K562 (cell line): ENCODE measurements around the gene DNAH17. TPM values are rescaled to one million over a fixed set of nuclear protein-coding genes. Genes with fewer than 3 reads are reported as not detected.

Source experiments
- ATAC-seq: fragments of 200-7000 bp; cut with Tn5 transposase; 3 replicates; pipeline ENCODE4 v1.9.1; 2020; ENCODE audit warnings: moderate library complexity
- BruUV-seq: library from RNA; stranded (reverse); fragments of 400-500 nt; replicated peaks from 2 replicates; lab custom pipeline; 2021; lab: Mats Ljungman, UMichigan
- CTCF ChIA-PET: fragments of 300-600 bp; formaldehyde crosslinking; extraction: SDS; loops from one replicate; lab custom pipeline; 2021; ENCODE audit warnings: low intra/inter-chr PET ratio; lab: Yijun Ruan, JAX
- POLR2A ChIA-PET: fragments of 300-600, 350-650 bp; sonication (Branson Sonifier 250); formaldehyde crosslinking; extraction: SDS; loops from one replicate; lab custom pipeline; 2021; ENCODE audit warnings: antibody characterized with exemption, inconsistent platforms; lab: Yijun Ruan, JAX
- DNase-seq, 4 experiments: peaks; one replicate each; pipeline versions ENCODE4 v3.0.0 to v3.0.0-alpha.2; 2011 to 2018; ENCODE audit warnings: low spot score in 3 of 4, mixed read lengths in 3 of 4; ENCODE audit errors: extremely low read depth in 1 of 4
- FAIRE-seq: peaks from 2 replicates; lab custom pipeline; 2011; peaks lifted over from hg19 to GRCh38; lab: Jason Lieb, UNC
- H2AFZ ChIP-seq: 2 replicates; pipeline ENCODE4 v1.6.0; 2011; ENCODE audit warnings: low read depth, low read length, control low read depth, inconsistent platforms
- H3K27ac ChIP-seq: fragments of 200-600 bp; 3 replicates; pipeline ENCODE4 v1.8.0; 2011; ENCODE audit warnings: low read depth, mild to moderate bottlenecking, control low read depth, inconsistent platforms, low read length, moderate library complexity, mixed read lengths; ENCODE audit errors: extremely low read depth
- H3K27me3 ChIP-seq, 2 experiments: fragments of 300-600 bp in 1 of 2; 2 replicates in 1 of 2; 3 replicates in 1 of 2; pipeline versions ENCODE4 v1.6.0 to v1.8.0; 2011; ENCODE audit warnings: inconsistent platforms in 2 of 2, low read length in 2 of 2, mild to moderate bottlenecking in 1 of 2, mixed read lengths in 1 of 2, moderate library complexity in 1 of 2; ENCODE audit not compliant: control insufficient read depth in 2 of 2, insufficient read depth in 2 of 2
- H3K36me3 ChIP-seq: fragments of 300-600 bp; 3 replicates; pipeline ENCODE4 v1.8.0; 2011; ENCODE audit warnings: mild to moderate bottlenecking, low read length, inconsistent platforms; ENCODE audit not compliant: control insufficient read depth, insufficient read depth
- H3K4me1 ChIP-seq, 2 experiments: fragments of 200-600 bp in 1 of 2; replicated peaks in 1 of 2; 2 replicates in 1 of 2; 3 replicates in 1 of 2; pipeline versions ENCODE4 v1.5.1 to v1.8.0; 2011; ENCODE audit warnings: inconsistent platforms in 2 of 2, low read length in 2 of 2, mild to moderate bottlenecking in 1 of 2, mixed read lengths in 1 of 2, moderate library complexity in 1 of 2; ENCODE audit not compliant: control insufficient read depth in 2 of 2, insufficient read depth in 2 of 2
- H3K4me2 ChIP-seq: 2 replicates; pipeline ENCODE4 v1.6.1; 2011; ENCODE audit warnings: low read length, control low read depth, inconsistent platforms, mixed read lengths; ENCODE audit not compliant: insufficient read depth
- H3K4me3 ChIP-seq: fragments of 200-600 bp; sonication (generic), shearing (Covaris generic); 2 replicates; pipeline ENCODE4 v1.5.1; 2016; ENCODE audit warnings: control low read depth, inconsistent platforms
- H3K79me2 ChIP-seq: fragments of 200-600 bp; 3 replicates; pipeline ENCODE4 v1.8.0; 2011; ENCODE audit warnings: low read length, inconsistent platforms; ENCODE audit not compliant: control insufficient read depth, insufficient read depth
- H3K9ac ChIP-seq, 2 experiments: 2 replicates each; pipeline versions ENCODE4 v1.6.0 to v1.6.1; 2011; ENCODE audit warnings: low read depth in 2 of 2, low read length in 2 of 2, control low read depth in 1 of 2, inconsistent platforms in 1 of 2, mild to moderate bottlenecking in 1 of 2, mixed read lengths in 1 of 2; ENCODE audit not compliant: insufficient read depth in 1 of 2
- H3K9me1 ChIP-seq: one replicate; pipeline ENCODE4 v1.6.0; 2011; ENCODE audit warnings: inconsistent platforms, mild to moderate bottlenecking, low read length, moderate library complexity; ENCODE audit not compliant: control insufficient read depth, insufficient read depth
- H3K9me3 ChIP-seq: replicated peaks from 2 replicates; pipeline ENCODE4 v1.5.1; 2011; ENCODE audit warnings: low read depth, low read length, inconsistent platforms; ENCODE audit not compliant: control insufficient read depth, insufficient read depth
- H4K20me1 ChIP-seq: replicated peaks from 2 replicates; pipeline ENCODE4 v1.6.1; 2011; ENCODE audit warnings: low read length, inconsistent platforms, mixed read lengths; ENCODE audit not compliant: control insufficient read depth, insufficient read depth
- CXXC5 ChIP-seq: fragments of 250-450 bp; sonication (Bioruptor Pico); IDR thresholded peaks from 2 replicates; pipeline ENCODE4 v1.8.0; 2022; ENCODE audit warnings: inconsistent platforms, mild to moderate bottlenecking, moderate library complexity
- EGR1 ChIP-seq: fragments of 450-650 bp; conservative IDR thresholded peaks from 2 replicates; pipeline ENCODE4 v1.6.1; 2017; ENCODE audit warnings: mild to moderate bottlenecking
- ESRRA ChIP-seq: fragments of 450-650 bp; IDR thresholded peaks from 2 replicates; pipeline ENCODE4 v1.6.1; 2014; ENCODE audit warnings: low read depth, mild to moderate bottlenecking, moderate library complexity, borderline replicate concordance
- POLR2G ChIP-seq: fragments of 200-400 bp; formaldehyde crosslinking; IDR thresholded peaks from 2 replicates; pipeline ENCODE4 v1.6.1; 2017; ENCODE audit warnings: low read depth, mild to moderate bottlenecking, antibody characterized with exemption, low read length, moderate library complexity
- PRMT5 ChIP-seq: sonication (generic); formaldehyde crosslinking; IDR thresholded peaks from 2 replicates; pipeline ENCODE4 v1.5.0; 2020; ENCODE audit warnings: missing genetic modification reagents
- RAD21 ChIP-seq, 2 experiments: fragments of 250-450 bp in 1 of 2; fragments of 450-650 bp in 1 of 2; sonication (Bioruptor Pico) in 1 of 2; formaldehyde crosslinking in 1 of 2; IDR thresholded peaks in 1 of 2; conservative IDR thresholded peaks in 1 of 2; 2 replicates each; pipeline versions ENCODE4 v1.4.0 to v1.8.0; 2020 to 2022; ENCODE audit warnings: mild to moderate bottlenecking in 2 of 2, moderate library complexity in 1 of 2
- SRSF3 ChIP-seq: fragments of 200-400 bp; formaldehyde crosslinking; IDR thresholded peaks from 2 replicates; pipeline ENCODE4 v1.6.1; 2016; ENCODE audit warnings: mild to moderate bottlenecking, low read length, moderate library complexity; ENCODE audit not compliant: insufficient read depth
- SRSF7 ChIP-seq: fragments of 200-400 bp; formaldehyde crosslinking; optimal IDR thresholded peaks from 2 replicates; pipeline ENCODE3; 2017; ENCODE audit warnings: mild to moderate bottlenecking, low read depth, low read length
- ZNF217 ChIP-seq: sonication (generic); formaldehyde crosslinking; IDR thresholded peaks from 2 replicates; pipeline ENCODE4 v1.8.0; 2022; ENCODE audit warnings: mild to moderate bottlenecking, missing genetic modification reagents
- ZNF77 ChIP-seq: fragments of 250-450 bp; sonication (Bioruptor Pico); IDR thresholded peaks from 2 replicates; pipeline ENCODE4 v1.5.0; 2020
- WGBS: fragments of 100-300 bp; shearing (Covaris generic); methylation state at CpG from one replicate; pipeline ENCODE4 v1.1.6; 2016; ENCODE audit warnings: low coverage, mixed read lengths; ENCODE audit not compliant: insufficient coverage; ENCODE audit errors: missing lambda C conversion rate; 5-methylcytosine and 5-hydroxymethylcytosine counted together
- in situ Hi-C: fragments of 300-500 bp; cut with MboI; formaldehyde crosslinking; loops from 4 replicates; pipeline ENCODE4 v1.15.0; 2018; ENCODE audit warnings: inconsistent platforms, mixed read lengths
- intact Hi-C: fragments of 100-400 bp; cut with micrococcal nuclease; formaldehyde crosslinking; loops from 2 replicates; pipeline ENCODE4 v1.14.2; 2022
- polyA plus RNA-seq, 8 experiments: library from polyadenylated mRNA; depleted of rRNA in 4 of 8; stranded (reverse) in 5 of 8; unstranded in 3 of 8; fragments of >200 nt; fragmentation: Nextera tagmentation in 2 of 8; fragmentation: Illumina TruSeq in 1 of 8; extraction: Ambion mirVana in 2 of 8; extraction: Trizol in 1 of 8; gene quantifications; 2 replicates each; pipeline versions ENCODE4 v1.2.1 to v1.2.3, GENCODE V29; 2011 to 2014; ENCODE audit warnings: inconsistent platforms in 1 of 8, missing spikeins in 1 of 8
- total RNA-seq, 7 experiments: library from RNA; depleted of rRNA in 6 of 7; stranded (reverse); fragments of >200 nt in 6 of 7; fragmentation: Illumina TruSeq in 2 of 7; extraction: Trizol in 2 of 7; gene quantifications; 2 replicates each; pipeline versions ENCODE4 v1.2.1 to v1.2.3, GENCODE V29; 2011 to 2021; ENCODE audit warnings: low replicate concordance in 1 of 7
- TF ChIP-seq, protein P1 (sequence below), 3 experiments: IDR thresholded peaks in 2 of 3; conservative IDR thresholded peaks in 1 of 3; 2 replicates each; pipeline ENCODE4 v1.5.1; 2011 to 2012; ENCODE audit warnings: low read length in 3 of 3, mild to moderate bottlenecking in 3 of 3, control low read depth in 2 of 3, improper control_type of control experiment in 1 of 3, inconsistent platforms in 1 of 3, low read depth in 1 of 3, mixed read lengths in 1 of 3, moderate library complexity in 1 of 3; ENCODE audit not compliant: insufficient read depth in 2 of 3
- TF ChIP-seq, protein P2 (sequence below): sonication (generic); formaldehyde crosslinking; IDR thresholded peaks from 2 replicates; pipeline ENCODE4 v1.8.0; 2022; ENCODE audit warnings: missing genetic modification reagents, mild to moderate bottlenecking, borderline replicate concordance
- TF ChIP-seq, protein P3 (sequence below): fragments of 250-450 bp; sonication (Bioruptor Pico); IDR thresholded peaks from 2 replicates; pipeline ENCODE4 v1.5.0; 2021; ENCODE audit warnings: mild to moderate bottlenecking, borderline replicate concordance

Gene DNAH17
- total and polyA plus RNA-seq, 9 of the 15 experiments (the other 6 are each of a cell fraction or from before 2014, with no cell fraction given), result under 0.01 to 0.06 (median 0.03) TPM; not detected in 5

DNA sequence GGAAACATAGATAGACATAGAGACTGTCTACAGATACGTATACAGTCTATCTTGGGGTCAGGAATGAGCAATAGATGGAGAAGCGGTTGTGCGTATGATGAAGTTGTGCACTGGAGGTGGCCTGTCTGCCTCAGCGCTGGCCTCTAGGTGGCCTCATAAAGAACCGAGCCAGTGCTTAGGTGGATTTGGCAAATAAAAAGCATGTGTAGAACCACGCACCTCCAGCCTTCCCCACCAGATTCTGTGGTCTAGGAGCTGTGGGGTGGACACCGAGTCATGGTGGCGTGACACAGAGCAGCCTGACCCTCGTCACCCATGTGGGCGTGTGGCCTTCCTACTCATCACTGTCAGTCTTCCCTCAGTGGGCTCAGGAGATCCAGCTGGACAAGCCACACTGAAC, 164.8 kb downstream of the DNAH17 start:
- Histone ChIP-seq H3K79me2 (peaks cover 34% of the 10 kb centered on the region), H3K4me2 (no peak overlapping the region; the same call in 1 of the 2 replicates), H3K4me1 (peaks cover 38 to 45% of the 10 kb centered on the region in 2 experiments), H3K9me3 (no peaks in the 10 kb centered on the region), H3K27me3 (no peaks in the 10 kb centered on the region), H3K9ac (peak overlapping the region in 1 of 2 experiments; percentile 3; a peak in 1 of 4 replicates), H4K20me1 (peaks cover 52% of the 10 kb centered on the region), H2AFZ (no peak overlapping the region), H3K27ac (no peak overlapping the region; the same call in 2 of the 3 replicates), H3K36me3 (peaks cover 78% of the 10 kb centered on the region; the same call in 2 of the 3 replicates), H3K9me1 (peaks cover 4% of the 10 kb centered on the region), H3K4me3 (no peak overlapping the region)
- CTCF ChIA-PET, result no interaction called here
- FAIRE-seq (peak; percentile 77), ATAC-seq (peak; percentile 83), DNase-seq (peak; percentile 57 to 64 (median 58))
- in situ Hi-C loops, result no loop called here
- BruUV-seq, result no TSS peak
- intact Hi-C loops, result no loop called here
- whole genome bisulfite sequencing, result 75% methylated on average over 10 of the region's 10 CpGs
- POLR2A ChIA-PET, result no interaction called here
- peak; percentile 27; the same call in 1 of the 2 replicates for TF ChIP-seq POLR2G
- TF ChIP-seq ESRRA, result no peak
- no peak for TF ChIP-seq ZNF77 (CRISPR knock-in tag)
- no peak for TF ChIP-seq PRMT5
- TF ChIP-seq, protein P1, sequence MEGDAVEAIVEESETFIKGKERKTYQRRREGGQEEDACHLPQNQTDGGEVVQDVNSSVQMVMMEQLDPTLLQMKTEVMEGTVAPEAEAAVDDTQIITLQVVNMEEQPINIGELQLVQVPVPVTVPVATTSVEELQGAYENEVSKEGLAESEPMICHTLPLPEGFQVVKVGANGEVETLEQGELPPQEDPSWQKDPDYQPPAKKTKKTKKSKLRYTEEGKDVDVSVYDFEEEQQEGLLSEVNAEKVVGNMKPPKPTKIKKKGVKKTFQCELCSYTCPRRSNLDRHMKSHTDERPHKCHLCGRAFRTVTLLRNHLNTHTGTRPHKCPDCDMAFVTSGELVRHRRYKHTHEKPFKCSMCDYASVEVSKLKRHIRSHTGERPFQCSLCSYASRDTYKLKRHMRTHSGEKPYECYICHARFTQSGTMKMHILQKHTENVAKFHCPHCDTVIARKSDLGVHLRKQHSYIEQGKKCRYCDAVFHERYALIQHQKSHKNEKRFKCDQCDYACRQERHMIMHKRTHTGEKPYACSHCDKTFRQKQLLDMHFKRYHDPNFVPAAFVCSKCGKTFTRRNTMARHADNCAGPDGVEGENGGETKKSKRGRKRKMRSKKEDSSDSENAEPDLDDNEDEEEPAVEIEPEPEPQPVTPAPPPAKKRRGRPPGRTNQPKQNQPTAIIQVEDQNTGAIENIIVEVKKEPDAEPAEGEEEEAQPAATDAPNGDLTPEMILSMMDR (IDR thresholded peaks at IDR 0.05 in 2 of 3, conservative IDR thresholded peaks at IDR 0.05 in 1 of 3; ENCODE audit: insufficient read depth in 2 of 3, low read depth in 1 of 3, low read length in 3 of 3), result peak; percentile 50 to 70 (median 54)
- TF ChIP-seq ZNF217 (CRISPR knock-in tag), result no peak
- TF ChIP-seq CXXC5, result no peak
- TF ChIP-seq EGR1, result peak; percentile 37
- TF ChIP-seq SRSF3, result no peak
- TF ChIP-seq, protein P2, sequence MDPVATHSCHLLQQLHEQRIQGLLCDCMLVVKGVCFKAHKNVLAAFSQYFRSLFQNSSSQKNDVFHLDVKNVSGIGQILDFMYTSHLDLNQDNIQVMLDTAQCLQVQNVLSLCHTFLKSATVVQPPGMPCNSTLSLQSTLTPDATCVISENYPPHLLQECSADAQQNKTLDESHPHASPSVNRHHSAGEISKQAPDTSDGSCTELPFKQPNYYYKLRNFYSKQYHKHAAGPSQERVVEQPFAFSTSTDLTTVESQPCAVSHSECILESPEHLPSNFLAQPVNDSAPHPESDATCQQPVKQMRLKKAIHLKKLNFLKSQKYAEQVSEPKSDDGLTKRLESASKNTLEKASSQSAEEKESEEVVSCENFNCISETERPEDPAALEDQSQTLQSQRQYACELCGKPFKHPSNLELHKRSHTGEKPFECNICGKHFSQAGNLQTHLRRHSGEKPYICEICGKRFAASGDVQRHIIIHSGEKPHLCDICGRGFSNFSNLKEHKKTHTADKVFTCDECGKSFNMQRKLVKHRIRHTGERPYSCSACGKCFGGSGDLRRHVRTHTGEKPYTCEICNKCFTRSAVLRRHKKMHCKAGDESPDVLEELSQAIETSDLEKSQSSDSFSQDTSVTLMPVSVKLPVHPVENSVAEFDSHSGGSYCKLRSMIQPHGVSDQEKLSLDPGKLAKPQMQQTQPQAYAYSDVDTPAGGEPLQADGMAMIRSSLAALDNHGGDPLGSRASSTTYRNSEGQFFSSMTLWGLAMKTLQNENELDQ (CRISPR knock-in tag), result no peak
- TF ChIP-seq, protein P3, sequence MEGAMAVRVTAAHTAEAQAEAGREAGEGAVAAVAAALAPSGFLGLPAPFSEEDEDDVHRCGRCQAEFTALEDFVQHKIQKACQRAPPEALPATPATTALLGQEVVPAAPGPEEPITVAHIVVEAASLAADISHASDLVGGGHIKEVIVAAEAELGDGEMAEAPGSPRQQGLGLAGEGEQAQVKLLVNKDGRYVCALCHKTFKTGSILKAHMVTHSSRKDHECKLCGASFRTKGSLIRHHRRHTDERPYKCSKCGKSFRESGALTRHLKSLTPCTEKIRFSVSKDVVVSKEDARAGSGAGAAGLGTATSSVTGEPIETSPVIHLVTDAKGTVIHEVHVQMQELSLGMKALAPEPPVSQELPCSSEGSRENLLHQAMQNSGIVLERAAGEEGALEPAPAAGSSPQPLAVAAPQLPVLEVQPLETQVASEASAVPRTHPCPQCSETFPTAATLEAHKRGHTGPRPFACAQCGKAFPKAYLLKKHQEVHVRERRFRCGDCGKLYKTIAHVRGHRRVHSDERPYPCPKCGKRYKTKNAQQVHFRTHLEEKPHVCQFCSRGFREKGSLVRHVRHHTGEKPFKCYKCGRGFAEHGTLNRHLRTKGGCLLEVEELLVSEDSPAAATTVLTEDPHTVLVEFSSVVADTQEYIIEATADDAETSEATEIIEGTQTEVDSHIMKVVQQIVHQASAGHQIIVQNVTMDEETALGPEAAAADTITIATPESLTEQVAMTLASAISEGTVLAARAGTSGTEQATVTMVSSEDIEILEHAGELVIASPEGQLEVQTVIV (CRISPR knock-in tag), result no peak
- TF ChIP-seq SRSF7, result no peak
- peak in 1 of 2 experiments; percentile 14; a peak in 1 of 4 replicates for TF ChIP-seq RAD21 (CRISPR knock-in tag; conservative IDR thresholded peaks at IDR 0.05 in 1 of 2, IDR thresholded peaks at IDR 0.05 in 1 of 2)
